Measurements from ENCODE around the gene TWF1.
"Not testable (repeated sequence)": the region's sequence is repeated elsewhere in the genome, so short reads cannot be mapped to it uniquely, and the experiment has no call there.

The TWF1 gene

GRCh38 chr12:43805860-43806736, at the start of gene TWF1:
Gene TWF1, minus strand, starts transcription at chr12:43806317. Its CDS starts 72 bp downstream, at chr12:43806245.
- peak; percentile 44 for DNase-seq

- no peak for DNase-seq
Observed at GRCh38 chr12:43852744-43853143, 46.6 kb upstream of the TWF1 start.

GRCh38 chr12:43848786-43849185, 42.7 kb upstream of the TWF1 start:
- DNase-seq = no peak

GRCh38 chr12:43848226-43848507, 42.0 kb upstream of the TWF1 start:
- no peak for DNase-seq

GRCh38 chr12:43847425-43848225, 41.5 kb upstream of the TWF1 start:
- not testable (repeated sequence) for DNase-seq

GRCh38 chr12:43842259-43842658, 36.1 kb upstream of the TWF1 start:
- no peak for DNase-seq

- no peak for DNase-seq
Observed at GRCh38 chr12:43841253-43841652, 35.1 kb upstream of the TWF1 start.

GRCh38 chr12:43840338-43840737, 34.2 kb upstream of the TWF1 start:
- DNase-seq = no peak

- no peak for DNase-seq
Observed at GRCh38 chr12:43836475-43836989, 30.4 kb upstream of the TWF1 start.

- no peak for DNase-seq
Observed at GRCh38 chr12:43835656-43836474, 29.7 kb upstream of the TWF1 start, which contains the start of gene TMEM117. Gene TMEM117, plus strand, starts transcription at chr12:43836081.

- no peak for DNase-seq
Observed at GRCh38 chr12:43835264-43835655, 29.1 kb upstream of the TWF1 start.

- no peak for DNase-seq
Observed at GRCh38 chr12:43832463-43833168, 26.5 kb upstream of the TWF1 start.

GRCh38 chr12:43827093-43827492, 21.0 kb upstream of the TWF1 start:
- no peak for DNase-seq

- DNase-seq = no peak
Observed at GRCh38 chr12:43826681-43827080, 20.6 kb upstream of the TWF1 start.

- DNase-seq = no peak
Observed at GRCh38 chr12:43824207-43824775, 18.2 kb upstream of the TWF1 start.

- no peak for DNase-seq
Observed at GRCh38 chr12:43816168-43816567, 10.1 kb upstream of the TWF1 start.

GRCh38 chr12:43815416-43815815, 9.3 kb upstream of the TWF1 start:
- no peak for DNase-seq

- no peak for DNase-seq
Observed at GRCh38 chr12:43812926-43813325, 6.8 kb upstream of the TWF1 start.

- DNase-seq = no peak
Observed at GRCh38 chr12:43812057-43812456, 5.9 kb upstream of the TWF1 start.

GRCh38 chr12:43807386-43807785, 1.3 kb upstream of the TWF1 start:
- no peak for DNase-seq

- DNase-seq = no peak
Observed at GRCh38 chr12:43806737-43807072, 588 bp upstream of the TWF1 start.

All from SHP77 treated with DMSO at 0.1 percent for 48 hours (cell line).